ENCODE measurements around the gene BRF1.

- TF ChIP-seq CTCF (IDR thresholded peaks at IDR 0.05): no peak
- TF ChIP-seq FOXK1 (CRISPR knock-in tag; IDR thresholded peaks at IDR 0.05): no peak
- TF ChIP-seq TEAD4 (CRISPR knock-in tag; IDR thresholded peaks at IDR 0.05): no peak
- no peak for TF ChIP-seq FOXP4 (CRISPR knock-in tag; IDR thresholded peaks at IDR 0.05)
- TF ChIP-seq CREM (CRISPR knock-in tag; IDR thresholded peaks at IDR 0.05): no peak
- TF ChIP-seq RORB (CRISPR knock-in tag; IDR thresholded peaks at IDR 0.05): no peak
Measured at GRCh38 chr14:105179191-105179590, 121.6 kb downstream of the BRF1 start.

All from WTC11 (cell line).